ENCODE results near the gene PIP5K1C.
"Not testable (repeated sequence)": the region's sequence is repeated elsewhere in the genome, so short reads cannot be mapped to it uniquely, and the experiment has no call there.

Gene PIP5K1C

GRCh38 chr19:3644351-3645066 is 55.8 kb downstream of the PIP5K1C start:
- no peak for DNase-seq (ENCODE audit: low spot score)

GRCh38 chr19:3643674-3644313 is 56.5 kb downstream of the PIP5K1C start:
- DNase-seq (ENCODE audit: low spot score): no peak

GRCh38 chr19:3642987-3643673 is 57.1 kb downstream of the PIP5K1C start:
- DNase-seq (ENCODE audit: low spot score): peak; percentile 20

- no peak for DNase-seq (ENCODE audit: low spot score)
Measured at GRCh38 chr19:3642296-3642695, 58.0 kb downstream of the PIP5K1C start.

- no peak for DNase-seq (ENCODE audit: low spot score)
Measured at GRCh38 chr19:3641515-3642269, 58.6 kb downstream of the PIP5K1C start.

- no peak for DNase-seq (ENCODE audit: low spot score)
Measured at GRCh38 chr19:3639479-3639878, 60.8 kb downstream of the PIP5K1C start.

GRCh38 chr19:3638208-3639193 is 61.8 kb downstream of the PIP5K1C start:
- DNase-seq (ENCODE audit: low spot score): no peak

GRCh38 chr19:3637621-3638020 is 62.6 kb downstream of the PIP5K1C start:
- no peak for DNase-seq (ENCODE audit: low spot score)

- no peak for DNase-seq (ENCODE audit: low spot score)
Measured at GRCh38 chr19:3636962-3637361, 63.3 kb downstream of the PIP5K1C start.

- DNase-seq (ENCODE audit: low spot score): no peak
Measured at GRCh38 chr19:3636506-3636905, 63.8 kb downstream of the PIP5K1C start.

- no peak for DNase-seq (ENCODE audit: low spot score)
Measured at GRCh38 chr19:3634496-3635045, 65.7 kb downstream of the PIP5K1C start.

GRCh38 chr19:3633559-3633988 is 66.7 kb downstream of the PIP5K1C start:
- DNase-seq (ENCODE audit: low spot score): no peak

- no peak for DNase-seq (ENCODE audit: low spot score)
Measured at GRCh38 chr19:3632739-3633558, 67.3 kb downstream of the PIP5K1C start.

GRCh38 chr19:3632098-3632497 is 68.2 kb downstream of the PIP5K1C start:
- no peak for DNase-seq (ENCODE audit: low spot score)

GRCh38 chr19:3631053-3631861 is 69.0 kb downstream of the PIP5K1C start:
- DNase-seq (ENCODE audit: low spot score): no peak

GRCh38 chr19:3628766-3629165 is 71.5 kb downstream of the PIP5K1C start:
- not testable (repeated sequence) for DNase-seq (ENCODE audit: low spot score)

GRCh38 chr19:3627351-3627723 is 72.9 kb downstream of the PIP5K1C start:
- DNase-seq (ENCODE audit: low spot score): no peak

GRCh38 chr19:3626473-3627350 is 73.6 kb downstream of the PIP5K1C start, which contains the start of gene CACTIN:
Gene CACTIN (minus strand): TSS chr19:3626790. CDS start chr19:3626762, 28 bp downstream.
- peak; percentile 100 for DNase-seq (ENCODE audit: low spot score)
